GM12878 (cell line): Measurements from ENCODE around the gene CTXND1. TPM values are rescaled to one million over a fixed set of nuclear protein-coding genes. Genes with fewer than 3 reads are reported as not detected.
A peak's percentile ranks its signal among the peaks of the same experiment; 100 is the strongest.

Experiments used
- CBX5 ChIP-seq: sonication (generic); IDR thresholded peaks from 2 replicates; pipeline ENCODE4 v1.6.1; 2016; ENCODE audit warnings: low read depth, moderate library complexity, mild to moderate bottlenecking, inconsistent platforms
- CEBPB ChIP-seq, 2 experiments: fragments of 150-350 bp in 1 of 2; IDR thresholded peaks; 2 replicates each; pipeline ENCODE4 v1.6.1; 2012 to 2014; ENCODE audit warnings: low read depth in 2 of 2, low read length in 2 of 2, borderline replicate concordance in 1 of 2, inconsistent platforms in 1 of 2
- CHD4 ChIP-seq: fragments of 200-600 bp; sonication (generic); IDR thresholded peaks from 2 replicates; pipeline ENCODE4 v1.6.1; 2016; ENCODE audit warnings: mild to moderate bottlenecking
- CREB1 ChIP-seq: IDR thresholded peaks from 2 replicates; pipeline ENCODE4 v1.6.1; 2012; ENCODE audit warnings: low read depth, mild to moderate bottlenecking, inconsistent platforms
- CREM ChIP-seq: IDR thresholded peaks from 2 replicates; pipeline ENCODE4 v1.6.1; 2014; ENCODE audit warnings: antibody characterized with exemption, low read depth
- LARP7 ChIP-seq: fragments of 450-650 bp; IDR thresholded peaks from 2 replicates; pipeline ENCODE4 v1.6.1; 2017; ENCODE audit warnings: mild to moderate bottlenecking
- NKRF ChIP-seq: fragments of 450-650 bp; conservative IDR thresholded peaks from 2 replicates; pipeline ENCODE4 v1.6.1; 2017; ENCODE audit warnings: mild to moderate bottlenecking, moderate library complexity
- PKNOX1 ChIP-seq: fragments of 450-650 bp; IDR thresholded peaks from 2 replicates; pipeline ENCODE4 v1.6.1; 2016; ENCODE audit warnings: mild to moderate bottlenecking
- TARDBP ChIP-seq: IDR thresholded peaks from 2 replicates; pipeline ENCODE4 v1.6.1; 2016; ENCODE audit warnings: borderline replicate concordance
- USF2 ChIP-seq: IDR thresholded peaks from 2 replicates; pipeline ENCODE4 v1.6.1; 2011; ENCODE audit warnings: low read depth, low read length, improper control_type of control experiment, borderline replicate concordance
- YY1 ChIP-seq: IDR thresholded peaks from 2 replicates; pipeline ENCODE4 v1.6.1; 2011; ENCODE audit warnings: low read depth, mild to moderate bottlenecking, low read length
- polyA plus RNA-seq, 11 experiments: library from polyadenylated mRNA; depleted of rRNA in 4 of 11; unstranded in 6 of 11; stranded (reverse) in 5 of 11; fragments of >200 nt; fragmentation: Nextera tagmentation in 4 of 11; fragmentation: Illumina TruSeq in 1 of 11; extraction: Ambion mirVana in 4 of 11; extraction: Trizol in 1 of 11; gene quantifications; 1 replicate in 1 of 11; 2 replicates in 10 of 11; pipeline versions ENCODE4 v1.2.1 to v1.2.3, GENCODE V29; 2011 to 2016; ENCODE audit warnings: inconsistent platforms in 2 of 11, missing spikeins in 2 of 11, low read depth in 1 of 11
- total RNA-seq, 4 experiments: library from RNA; depleted of rRNA in 3 of 4; stranded (reverse); fragments of >200 nt in 3 of 4; fragmentation: Illumina TruSeq in 1 of 4; extraction: Trizol in 1 of 4; gene quantifications; 2 replicates each; pipeline versions ENCODE4 v1.2.1 to v1.2.3, GENCODE V29; 2013 to 2021

Gene CTXND1
- total and polyA plus RNA-seq, 10 of the 15 experiments (the other 5 are each of a cell fraction or from before 2014, with no cell fraction given) = under 0.01 to 0.03 (median 0.02) TPM; not detected in 7

- peak in 1 of 2 experiments; percentile 92; a peak in 2 of 4 replicates for TF ChIP-seq CEBPB (IDR thresholded peaks at IDR 0.05; ENCODE audit: borderline replicate concordance in 1 of 2, low read depth in 2 of 2, low read length in 2 of 2)
- TF ChIP-seq LARP7 = 0 out of 2 replicates have a peak, but pooled peaks have one; percentile 14
- no peak for TF ChIP-seq NKRF
- peak; percentile 68 for TF ChIP-seq YY1
- no peak for TF ChIP-seq CBX5
- no peak for TF ChIP-seq CHD4
- no peak for TF ChIP-seq CREM
- TF ChIP-seq CREB1 = no peak
- TF ChIP-seq USF2 = no peak
- TF ChIP-seq PKNOX1 = no peak
- no peak for TF ChIP-seq TARDBP
Observed at GRCh38 chr15:80173022-80173759, 78.8 kb downstream of the CTXND1 start (continued).
